SK-N-SH treated with all-trans-retinoic acid at 6 μM for 48 hours (cell line): Measurements from ENCODE around the gene COLGALT1.

ENCODE experiments used
- ATAC-seq: fragments of 200-7000 bp; cut with Tn5 transposase; 3 replicates; pipeline ENCODE4 v1.9.1; 2020; ENCODE audit warnings: mild to moderate bottlenecking, moderate library complexity
- ARNTL ChIP-seq: fragments of 450-650 bp; formaldehyde crosslinking; IDR thresholded peaks from 2 replicates; pipeline ENCODE4 v1.5.0; 2020; ENCODE audit warnings: low read depth, mild to moderate bottlenecking, moderate library complexity, borderline replicate concordance
- BACH2 ChIP-seq: fragments of 250-450 bp; sonication (Bioruptor Pico); IDR thresholded peaks from 2 replicates; pipeline ENCODE4 v1.9.0; 2021; ENCODE audit warnings: mild to moderate bottlenecking, borderline replicate concordance
- CREB5 ChIP-seq: fragments of 250-450 bp; sonication (Bioruptor Pico); IDR thresholded peaks from 2 replicates; pipeline ENCODE4 v1.5.1; 2020; ENCODE audit warnings: low read depth, mild to moderate bottlenecking, moderate library complexity
- CSDC2 ChIP-seq: fragments of 250-450 bp; sonication (Bioruptor Pico); IDR thresholded peaks from 2 replicates; pipeline ENCODE4 v1.5.0; 2020; ENCODE audit warnings: mild to moderate bottlenecking, moderate library complexity
- CSRNP3 ChIP-seq: fragments of 250-450 bp; sonication (Bioruptor Pico); IDR thresholded peaks from 2 replicates; pipeline ENCODE4 v1.5.1; 2021; ENCODE audit warnings: mild to moderate bottlenecking, moderate library complexity
- ESRRG ChIP-seq: fragments of 250-450 bp; sonication (Bioruptor Pico); IDR thresholded peaks from 2 replicates; pipeline ENCODE4 v1.6.1; 2021; ENCODE audit warnings: mild to moderate bottlenecking
- GLIS3 ChIP-seq: fragments of 250-450 bp; sonication (Bioruptor Pico); IDR thresholded peaks from 2 replicates; pipeline ENCODE4 v1.5.0; 2020; ENCODE audit warnings: mild to moderate bottlenecking, moderate library complexity
- ISL1 ChIP-seq: fragments of 250-450 bp; sonication (Bioruptor Pico); IDR thresholded peaks from 2 replicates; pipeline ENCODE4 v2.1.2; 2022; ENCODE audit warnings: mild to moderate bottlenecking, moderate library complexity
- OSR1 ChIP-seq: fragments of 250-450 bp; sonication (Bioruptor Pico); IDR thresholded peaks from 2 replicates; pipeline ENCODE4 v1.8.0; 2022; ENCODE audit warnings: moderate library complexity, mild to moderate bottlenecking, inconsistent platforms
- PATZ1 ChIP-seq: fragments of 250-450 bp; sonication (Bioruptor Pico); IDR thresholded peaks from 2 replicates; pipeline ENCODE4 v1.8.0; 2020; ENCODE audit warnings: mild to moderate bottlenecking, moderate library complexity, borderline replicate concordance
- PPARA ChIP-seq: fragments of 250-450 bp; sonication (Bioruptor Pico); IDR thresholded peaks from 2 replicates; pipeline ENCODE4 v1.5.0; 2020; ENCODE audit warnings: mild to moderate bottlenecking, borderline replicate concordance
- RARB ChIP-seq: fragments of 250-450 bp; sonication (Bioruptor Pico); IDR thresholded peaks from 2 replicates; pipeline ENCODE4 v1.8.0; 2021; ENCODE audit warnings: mild to moderate bottlenecking, moderate library complexity
- SNAI2 ChIP-seq: fragments of 250-450 bp; sonication (Bioruptor Pico); IDR thresholded peaks from 2 replicates; pipeline ENCODE4 v1.5.0; 2020; ENCODE audit warnings: mild to moderate bottlenecking, moderate library complexity
- TCF4 ChIP-seq: fragments of 250-450 bp; sonication (Bioruptor Pico); IDR thresholded peaks from 2 replicates; pipeline ENCODE4 v1.8.0; 2021; ENCODE audit warnings: mild to moderate bottlenecking, moderate library complexity, borderline replicate concordance
- TOX ChIP-seq: fragments of 250-450 bp; sonication (Bioruptor Pico); IDR thresholded peaks from 2 replicates; pipeline ENCODE4 v1.8.0; 2021; ENCODE audit warnings: mild to moderate bottlenecking, moderate library complexity, borderline replicate concordance
- TSHZ2 ChIP-seq: fragments of 250-450 bp; sonication (Bioruptor Pico); IDR thresholded peaks from 2 replicates; pipeline ENCODE4 v1.5.0; 2020; ENCODE audit warnings: mild to moderate bottlenecking, moderate library complexity
- ZFP3 ChIP-seq: fragments of 250-450 bp; sonication (Bioruptor Pico); IDR thresholded peaks from 2 replicates; pipeline ENCODE4 v1.5.0; 2020; ENCODE audit warnings: mild to moderate bottlenecking, moderate library complexity
- ZFP30 ChIP-seq: fragments of 450-650 bp; formaldehyde crosslinking; IDR thresholded peaks from 2 replicates; pipeline ENCODE4 v1.5.0; 2022; ENCODE audit warnings: mild to moderate bottlenecking, moderate library complexity
- ZNF565 ChIP-seq: fragments of 450-650 bp; formaldehyde crosslinking; conservative IDR thresholded peaks from 2 replicates; pipeline ENCODE4 v1.5.0; 2020; ENCODE audit warnings: low read depth, mild to moderate bottlenecking, moderate library complexity
- ZNF70 ChIP-seq: fragments of 450-650 bp; formaldehyde crosslinking; IDR thresholded peaks from 2 replicates; pipeline ENCODE4 v1.5.0; 2020; ENCODE audit warnings: mild to moderate bottlenecking, moderate library complexity
- ZNF8 ChIP-seq: fragments of 450-650 bp; formaldehyde crosslinking; IDR thresholded peaks from 2 replicates; pipeline ENCODE4 v1.5.0; 2020; ENCODE audit warnings: mild to moderate bottlenecking, moderate library complexity

Gene COLGALT1

GRCh38 chr19:17520865-17521264 lies 34.6 kb upstream of the COLGALT1 start:
- TF ChIP-seq GLIS3 (CRISPR knock-in tag): no peak
- no peak for TF ChIP-seq SNAI2 (CRISPR knock-in tag)
- TF ChIP-seq OSR1 (CRISPR knock-in tag): no peak
- TF ChIP-seq ZNF565 (CRISPR knock-in tag): no peak
- TF ChIP-seq TCF4: no peak
- no peak for TF ChIP-seq ISL1 (CRISPR knock-in tag)
- no peak for TF ChIP-seq ZNF70 (CRISPR knock-in tag)
- TF ChIP-seq PATZ1 (CRISPR knock-in tag): no peak
- no peak for TF ChIP-seq ZFP3
- no peak for TF ChIP-seq ARNTL
- no peak for TF ChIP-seq BACH2 (CRISPR knock-in tag)
- TF ChIP-seq ZFP30 (CRISPR knock-in tag): no peak
- no peak; the same call in 2 of the 3 replicates for ATAC-seq

GRCh38 chr19:17522988-17523872 lies 32.2 kb upstream of the COLGALT1 start:
- ATAC-seq: no peak; the same call in 1 of the 3 replicates
- no peak for TF ChIP-seq TOX
- TF ChIP-seq ZNF8: no peak
- TF ChIP-seq, all 23 proteins: peak for 0

- no peak for ATAC-seq
- TF ChIP-seq CREB5 (CRISPR knock-in tag): no peak
- TF ChIP-seq PATZ1 (CRISPR knock-in tag): no peak
- TF ChIP-seq CSDC2 (CRISPR knock-in tag): no peak
- no peak for TF ChIP-seq OSR1 (CRISPR knock-in tag)
- TF ChIP-seq CSRNP3 (CRISPR knock-in tag): no peak
- TF ChIP-seq SNAI2 (CRISPR knock-in tag): no peak
- no peak for TF ChIP-seq ARNTL
- no peak for TF ChIP-seq RARB (CRISPR knock-in tag)
- TF ChIP-seq ZNF8: no peak
- TF ChIP-seq ISL1 (CRISPR knock-in tag): no peak
- no peak for TF ChIP-seq TSHZ2 (CRISPR knock-in tag)
- TF ChIP-seq ESRRG: no peak
- no peak for TF ChIP-seq PPARA (CRISPR knock-in tag)
- no peak for TF ChIP-seq ZNF70 (CRISPR knock-in tag)
- TF ChIP-seq, all 23 proteins: peak for 0
Measured at GRCh38 chr19:17524651-17525050, 30.8 kb upstream of the COLGALT1 start.
